ENCODE results near the gene PITPNC1. TPM values are rescaled to one million over a fixed set of nuclear protein-coding genes. Genes with fewer than 3 reads are reported as not detected.

PITPNC1 gene
- total and polyA plus RNA-seq, 2 of the 13 experiments (the other 11 are each of a cell fraction or from before 2014, with no cell fraction given), result 4.1 to 5.7 TPM

- intact Hi-C loops (cut with micrococcal nuclease; ENCODE audit: unreplicated experiment), result no loop called here
- Histone ChIP-seq H3K9me3 (ENCODE audit: low read length) (no peaks in the 10 kb centered on the region), H3K27me3 (ENCODE audit: control insufficient read depth in 1 of 2, insufficient read depth in 2 of 2, low read length in 2 of 2) (no peaks in the 10 kb centered on the region; a peak in 1 of 5 replicates), H3K4me1 (ENCODE audit: insufficient read depth, low read length) (peaks cover 18% of the 10 kb centered on the region; the same call in 1 of the 2 replicates), H3K4me2 (ENCODE audit: low read depth, low read length) (no peak overlapping the region), H3K36me3 (replicated peaks in 1 of 2; ENCODE audit: control insufficient read depth in 1 of 2, insufficient read depth in 2 of 2, low read length in 2 of 2) (no peaks in the 10 kb centered on the region), H3K27ac (ENCODE audit: extremely low read length, insufficient read depth, low read length) (no peak overlapping the region), H3K9ac (ENCODE audit: insufficient read depth, low read depth, low read length) (no peak overlapping the region), H4K20me1 (ENCODE audit: insufficient read depth, low read length) (no peaks in the 10 kb centered on the region), H3K79me2 (ENCODE audit: insufficient read depth, low read length) (no peaks in the 10 kb centered on the region), H2AFZ (ENCODE audit: low read length) (no peak overlapping the region), H3K4me3 (replicated peaks in 1 of 3; ENCODE audit: insufficient read depth in 1 of 3, low read depth in 2 of 3, low read length in 3 of 3) (no peak overlapping the region)
- no peak for ATAC-seq
- ChIA-PET CTCF (ENCODE audit: low intra/inter-chr PET ratio, low total read pairs) (no interaction called here), POLR2A (no interaction called here)
- no peak for DNase-seq (ENCODE audit: low spot score)
- no TSS peak for BruUV-seq (replicated peaks)
- 68% methylated on average over 7 of the region's 7 CpGs for WGBS (ENCODE audit: low lambda C conversion rate)
- in situ Hi-C loops (cut with HindIII; ENCODE audit: extremely low pct_ligation_motif_present, low pct_unique_long_range_greater_than_20kb), result no loop called here
- TF ChIP-seq ZNF879 (CRISPR knock-in tag; IDR thresholded peaks at IDR 0.05), result no peak
- no peak for TF ChIP-seq RBM22 (optimal IDR thresholded peaks at IDR 0.05; ENCODE audit: low read length)
- TF ChIP-seq, protein P1, sequence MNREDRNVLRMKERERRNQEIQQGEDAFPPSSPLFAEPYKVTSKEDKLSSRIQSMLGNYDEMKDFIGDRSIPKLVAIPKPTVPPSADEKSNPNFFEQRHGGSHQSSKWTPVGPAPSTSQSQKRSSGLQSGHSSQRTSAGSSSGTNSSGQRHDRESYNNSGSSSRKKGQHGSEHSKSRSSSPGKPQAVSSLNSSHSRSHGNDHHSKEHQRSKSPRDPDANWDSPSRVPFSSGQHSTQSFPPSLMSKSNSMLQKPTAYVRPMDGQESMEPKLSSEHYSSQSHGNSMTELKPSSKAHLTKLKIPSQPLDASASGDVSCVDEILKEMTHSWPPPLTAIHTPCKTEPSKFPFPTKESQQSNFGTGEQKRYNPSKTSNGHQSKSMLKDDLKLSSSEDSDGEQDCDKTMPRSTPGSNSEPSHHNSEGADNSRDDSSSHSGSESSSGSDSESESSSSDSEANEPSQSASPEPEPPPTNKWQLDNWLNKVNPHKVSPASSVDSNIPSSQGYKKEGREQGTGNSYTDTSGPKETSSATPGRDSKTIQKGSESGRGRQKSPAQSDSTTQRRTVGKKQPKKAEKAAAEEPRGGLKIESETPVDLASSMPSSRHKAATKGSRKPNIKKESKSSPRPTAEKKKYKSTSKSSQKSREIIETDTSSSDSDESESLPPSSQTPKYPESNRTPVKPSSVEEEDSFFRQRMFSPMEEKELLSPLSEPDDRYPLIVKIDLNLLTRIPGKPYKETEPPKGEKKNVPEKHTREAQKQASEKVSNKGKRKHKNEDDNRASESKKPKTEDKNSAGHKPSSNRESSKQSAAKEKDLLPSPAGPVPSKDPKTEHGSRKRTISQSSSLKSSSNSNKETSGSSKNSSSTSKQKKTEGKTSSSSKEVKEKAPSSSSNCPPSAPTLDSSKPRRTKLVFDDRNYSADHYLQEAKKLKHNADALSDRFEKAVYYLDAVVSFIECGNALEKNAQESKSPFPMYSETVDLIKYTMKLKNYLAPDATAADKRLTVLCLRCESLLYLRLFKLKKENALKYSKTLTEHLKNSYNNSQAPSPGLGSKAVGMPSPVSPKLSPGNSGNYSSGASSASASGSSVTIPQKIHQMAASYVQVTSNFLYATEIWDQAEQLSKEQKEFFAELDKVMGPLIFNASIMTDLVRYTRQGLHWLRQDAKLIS (CRISPR knock-in tag; IDR thresholded peaks at IDR 0.05), result no peak
- TF ChIP-seq MED8 (CRISPR knock-in tag; IDR thresholded peaks at IDR 0.05; ENCODE audit: insufficient replicate concordance), result no peak
- FAIRE-seq, result no peak
Measured at GRCh38 chr17:67613961-67614360, 236.9 kb downstream of the PITPNC1 start.

- no TSS peak for BruUV-seq (replicated peaks)
- TF ChIP-seq KDM5B (CRISPR knock-in tag; IDR thresholded peaks at IDR 0.05; ENCODE audit: borderline replicate concordance) (no peak), ZNF597 (CRISPR knock-in tag; IDR thresholded peaks at IDR 0.05) (no peak), SSRP1 (CRISPR knock-in tag; IDR thresholded peaks at IDR 0.05) (no peak)
- TF ChIP-seq, protein P2, sequence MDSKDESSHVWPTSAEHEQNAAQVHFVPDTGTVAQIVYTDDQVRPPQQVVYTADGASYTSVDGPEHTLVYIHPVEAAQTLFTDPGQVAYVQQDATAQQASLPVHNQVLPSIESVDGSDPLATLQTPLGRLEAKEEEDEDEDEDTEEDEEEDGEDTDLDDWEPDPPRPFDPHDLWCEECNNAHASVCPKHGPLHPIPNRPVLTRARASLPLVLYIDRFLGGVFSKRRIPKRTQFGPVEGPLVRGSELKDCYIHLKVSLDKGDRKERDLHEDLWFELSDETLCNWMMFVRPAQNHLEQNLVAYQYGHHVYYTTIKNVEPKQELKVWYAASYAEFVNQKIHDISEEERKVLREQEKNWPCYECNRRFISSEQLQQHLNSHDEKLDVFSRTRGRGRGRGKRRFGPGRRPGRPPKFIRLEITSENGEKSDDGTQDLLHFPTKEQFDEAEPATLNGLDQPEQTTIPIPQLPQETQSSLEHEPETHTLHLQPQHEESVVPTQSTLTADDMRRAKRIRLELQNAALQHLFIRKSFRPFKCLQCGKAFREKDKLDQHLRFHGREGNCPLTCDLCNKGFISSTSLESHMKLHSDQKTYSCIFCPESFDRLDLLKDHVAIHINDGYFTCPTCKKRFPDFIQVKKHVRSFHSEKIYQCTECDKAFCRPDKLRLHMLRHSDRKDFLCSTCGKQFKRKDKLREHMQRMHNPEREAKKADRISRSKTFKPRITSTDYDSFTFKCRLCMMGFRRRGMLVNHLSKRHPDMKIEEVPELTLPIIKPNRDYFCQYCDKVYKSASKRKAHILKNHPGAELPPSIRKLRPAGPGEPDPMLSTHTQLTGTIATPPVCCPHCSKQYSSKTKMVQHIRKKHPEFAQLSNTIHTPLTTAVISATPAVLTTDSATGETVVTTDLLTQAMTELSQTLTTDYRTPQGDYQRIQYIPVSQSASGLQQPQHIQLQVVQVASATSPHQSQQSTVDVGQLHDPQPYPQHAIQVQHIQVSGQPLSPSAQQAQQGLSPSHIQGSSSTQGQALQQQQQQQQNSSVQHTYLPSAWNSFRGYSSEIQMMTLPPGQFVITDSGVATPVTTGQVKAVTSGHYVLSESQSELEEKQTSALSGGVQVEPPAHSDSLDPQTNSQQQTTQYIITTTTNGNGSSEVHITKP (CRISPR knock-in tag; IDR thresholded peaks at IDR 0.05; ENCODE audit: low read depth), result no peak
Measured at GRCh38 chr17:67615011-67615561, 238.0 kb downstream of the PITPNC1 start.

More at GRCh38 chr17:67615011-67615561, 238.0 kb downstream of the PITPNC1 start:
- Histone ChIP-seq H3K4me1 (ENCODE audit: insufficient read depth, low read length) (peaks cover 18% of the 10 kb centered on the region; the same call in 1 of the 2 replicates), H2AFZ (ENCODE audit: low read length) (no peak overlapping the region), H3K36me3 (replicated peaks in 1 of 2; ENCODE audit: control insufficient read depth in 1 of 2, insufficient read depth in 2 of 2, low read length in 2 of 2) (no peaks in the 10 kb centered on the region), H3K4me3 (replicated peaks in 1 of 3; ENCODE audit: insufficient read depth in 1 of 3, low read depth in 2 of 3, low read length in 3 of 3) (no peak overlapping the region), H4K20me1 (ENCODE audit: insufficient read depth, low read length) (no peaks in the 10 kb centered on the region), H3K27ac (ENCODE audit: extremely low read length, insufficient read depth, low read length) (no peak overlapping the region), H3K9me3 (ENCODE audit: low read length) (no peaks in the 10 kb centered on the region), H3K4me2 (ENCODE audit: low read depth, low read length) (no peak overlapping the region), H3K79me2 (ENCODE audit: insufficient read depth, low read length) (no peaks in the 10 kb centered on the region), H3K9ac (ENCODE audit: insufficient read depth, low read depth, low read length) (no peak overlapping the region), H3K27me3 (ENCODE audit: control insufficient read depth in 1 of 2, insufficient read depth in 2 of 2, low read length in 2 of 2) (no peaks in the 10 kb centered on the region; a peak in 1 of 5 replicates)
- ChIA-PET POLR2A (no interaction called here), CTCF (ENCODE audit: low intra/inter-chr PET ratio, low total read pairs) (no interaction called here)
- ATAC-seq (no peak), DNase-seq (ENCODE audit: low spot score) (no peak), FAIRE-seq (no peak)
- intact Hi-C loops (cut with micrococcal nuclease; ENCODE audit: unreplicated experiment) (no loop called here), in situ Hi-C loops (cut with HindIII; ENCODE audit: extremely low pct_ligation_motif_present, low pct_unique_long_range_greater_than_20kb) (no loop called here)
- 59% methylated on average over 13 of the region's 13 CpGs for WGBS (ENCODE audit: low lambda C conversion rate)
